Thyroid gland (tissue), 4 donors: ENCODE data around the gene PKNOX2.

Experiments
- POLR2A ChIP-seq, 2 donors: fragments of 450-650 bp; IDR thresholded peaks; one replicate each; pipeline ENCODE4 v1.6.1; 2017; ENCODE audit warnings: antibody characterized with exemption in 2 of 2, mild to moderate bottlenecking in 2 of 2, moderate library complexity in 1 of 2
- TF ChIP-seq, protein P1 (sequence below), 6 experiments: fragments of 200-600 bp in 3 of 6; fragments of 450-650 bp in 3 of 6; sonication (generic) in 3 of 6; IDR thresholded peaks; one replicate each; pipeline ENCODE4 v1.5.1; 2016 to 2019; ENCODE audit warnings: antibody characterized with exemption in 6 of 6, mild to moderate bottlenecking in 2 of 6, inconsistent platforms in 1 of 6, moderate library complexity in 1 of 6

DNA sequence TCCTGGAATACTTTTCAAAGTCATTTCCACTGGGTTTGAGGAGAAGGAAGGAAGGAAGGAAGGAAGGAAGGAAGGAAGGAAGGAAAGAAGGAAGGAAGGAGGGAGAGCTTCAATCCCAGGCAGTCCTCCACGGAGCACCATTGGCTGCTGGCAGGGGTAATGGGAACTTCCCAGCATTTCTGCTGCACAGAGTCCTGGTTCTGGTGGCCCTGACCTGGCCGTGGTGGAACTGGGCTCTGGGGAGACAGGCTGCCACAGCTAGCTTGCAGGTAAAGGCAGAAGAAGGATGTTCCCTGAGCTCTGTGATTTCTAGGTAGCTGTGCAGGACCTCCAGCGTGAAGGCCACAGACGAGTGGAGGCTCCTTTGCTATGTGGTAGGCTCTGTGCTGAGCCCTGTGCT is 10.6 kb downstream of the PKNOX2 start:
- TF ChIP-seq POLR2A (IDR thresholded peaks at IDR 0.05): no peak
- TF ChIP-seq, protein P1, sequence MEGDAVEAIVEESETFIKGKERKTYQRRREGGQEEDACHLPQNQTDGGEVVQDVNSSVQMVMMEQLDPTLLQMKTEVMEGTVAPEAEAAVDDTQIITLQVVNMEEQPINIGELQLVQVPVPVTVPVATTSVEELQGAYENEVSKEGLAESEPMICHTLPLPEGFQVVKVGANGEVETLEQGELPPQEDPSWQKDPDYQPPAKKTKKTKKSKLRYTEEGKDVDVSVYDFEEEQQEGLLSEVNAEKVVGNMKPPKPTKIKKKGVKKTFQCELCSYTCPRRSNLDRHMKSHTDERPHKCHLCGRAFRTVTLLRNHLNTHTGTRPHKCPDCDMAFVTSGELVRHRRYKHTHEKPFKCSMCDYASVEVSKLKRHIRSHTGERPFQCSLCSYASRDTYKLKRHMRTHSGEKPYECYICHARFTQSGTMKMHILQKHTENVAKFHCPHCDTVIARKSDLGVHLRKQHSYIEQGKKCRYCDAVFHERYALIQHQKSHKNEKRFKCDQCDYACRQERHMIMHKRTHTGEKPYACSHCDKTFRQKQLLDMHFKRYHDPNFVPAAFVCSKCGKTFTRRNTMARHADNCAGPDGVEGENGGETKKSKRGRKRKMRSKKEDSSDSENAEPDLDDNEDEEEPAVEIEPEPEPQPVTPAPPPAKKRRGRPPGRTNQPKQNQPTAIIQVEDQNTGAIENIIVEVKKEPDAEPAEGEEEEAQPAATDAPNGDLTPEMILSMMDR (IDR thresholded peaks at IDR 0.05): no peak
